Liver (tissue), 9 donors: ENCODE measurements around the gene ST14. TPM values are rescaled to one million over a fixed set of nuclear protein-coding genes. Genes with fewer than 3 reads are reported as not detected.

Experiments used
- DNase-seq: peaks from one replicate; pipeline ENCODE4 v3.0.0-alpha.2; 2017; ENCODE audit warnings: low spot score
- H3K27ac ChIP-seq, 2 donors: one replicate each; pipeline ENCODE4 v1.7.0; 2013; ENCODE audit warnings: inconsistent platforms in 2 of 2, low read length in 2 of 2, control low read depth in 1 of 2, low read depth in 1 of 2, mild to moderate bottlenecking in 1 of 2
- H3K27me3 ChIP-seq, 4 donors: one replicate each; pipeline versions ENCODE4 v1.6.1 to v1.7.0; 2013; ENCODE audit warnings: low read length in 3 of 4, inconsistent platforms in 1 of 4, mild to moderate bottlenecking in 1 of 4, moderate library complexity in 1 of 4; ENCODE audit not compliant: control insufficient read depth in 4 of 4, insufficient read depth in 4 of 4
- H3K36me3 ChIP-seq, 4 donors: one replicate each; pipeline versions ENCODE4 v1.6.1 to v1.7.0; 2013; ENCODE audit warnings: low read length in 3 of 4, mild to moderate bottlenecking in 3 of 4, low read depth in 1 of 4, moderate library complexity in 1 of 4; ENCODE audit not compliant: control insufficient read depth in 4 of 4, insufficient read depth in 3 of 4
- H3K4me1 ChIP-seq, 4 donors: one replicate each; pipeline versions ENCODE4 v1.6.1 to v1.7.0; 2013; ENCODE audit warnings: low read length in 3 of 4, mild to moderate bottlenecking in 3 of 4, moderate library complexity in 1 of 4; ENCODE audit not compliant: control insufficient read depth in 4 of 4, insufficient read depth in 4 of 4
- H3K4me3 ChIP-seq, 3 donors: one replicate each; pipeline versions ENCODE4 v1.6.1 to v1.7.0; 2013; ENCODE audit warnings: low read length in 3 of 3, control low read depth in 1 of 3, low read depth in 1 of 3, mild to moderate bottlenecking in 1 of 3
- H3K9ac ChIP-seq, 2 donors: one replicate each; pipeline ENCODE4 v1.7.0; 2013; ENCODE audit warnings: low read length in 2 of 2, mild to moderate bottlenecking in 2 of 2, moderate library complexity in 2 of 2, control low read depth in 1 of 2, low read depth in 1 of 2
- H3K9me3 ChIP-seq, 4 donors: one replicate each; pipeline versions ENCODE4 v1.6.1 to v1.7.0; 2013; ENCODE audit warnings: low read length in 3 of 4; ENCODE audit not compliant: control insufficient read depth in 4 of 4
- EGR1 ChIP-seq, 2 donors: IDR thresholded peaks; 2 replicates each; pipeline ENCODE4 v1.6.1; 2016 to 2018; ENCODE audit warnings: antibody characterized with exemption in 2 of 2, low read depth in 2 of 2
- FOXA2 ChIP-seq: IDR thresholded peaks from 2 replicates; pipeline ENCODE4 v1.6.1; 2016; ENCODE audit warnings: antibody characterized with exemption
- GABPA ChIP-seq, 2 donors: IDR thresholded peaks in 1 of 2; conservative IDR thresholded peaks in 1 of 2; 2 replicates each; pipeline ENCODE4 v1.6.1; 2016; ENCODE audit warnings: antibody characterized with exemption in 2 of 2, mild to moderate bottlenecking in 1 of 2, moderate library complexity in 1 of 2
- HNF4A ChIP-seq, 2 donors: conservative IDR thresholded peaks; 2 replicates each; pipeline ENCODE4 v1.6.1; 2016; ENCODE audit warnings: antibody characterized with exemption in 2 of 2, mild to moderate bottlenecking in 2 of 2
- HNF4G ChIP-seq: IDR thresholded peaks from 2 replicates; pipeline ENCODE4 v1.6.1; 2016; ENCODE audit warnings: antibody characterized with exemption
- JUND ChIP-seq, 2 donors: IDR thresholded peaks; 2 replicates each; pipeline ENCODE4 v1.6.1; 2016; ENCODE audit warnings: antibody characterized with exemption in 2 of 2
- MAX ChIP-seq: IDR thresholded peaks from 2 replicates; pipeline ENCODE4 v1.6.1; 2016; ENCODE audit warnings: antibody characterized with exemption
- RAD21 ChIP-seq, 2 donors: IDR thresholded peaks; 2 replicates each; pipeline ENCODE4 v1.6.1; 2016; ENCODE audit warnings: antibody characterized with exemption in 2 of 2, mild to moderate bottlenecking in 2 of 2
- REST ChIP-seq: IDR thresholded peaks from 2 replicates; pipeline ENCODE4 v1.6.1; 2016; ENCODE audit warnings: antibody characterized with exemption, mild to moderate bottlenecking
- RXRA ChIP-seq, 2 donors: IDR thresholded peaks; 2 replicates each; pipeline ENCODE4 v1.6.1; 2017 to 2018; ENCODE audit warnings: antibody characterized with exemption in 2 of 2, mild to moderate bottlenecking in 1 of 2
- SP1 ChIP-seq: IDR thresholded peaks from 2 replicates; pipeline ENCODE4 v1.6.1; 2018; ENCODE audit warnings: antibody characterized with exemption, mild to moderate bottlenecking
- YY1 ChIP-seq: IDR thresholded peaks from 2 replicates; pipeline ENCODE4 v1.6.1; 2016; ENCODE audit warnings: antibody characterized with exemption, mild to moderate bottlenecking
- WGBS: extraction: QIAGEN DNeasy Blood & Tissue Kit; methylation state at CpG from one replicate; pipeline ENCODE4 v1.1.7; 2013; 5-methylcytosine and 5-hydroxymethylcytosine counted together
- polyA plus RNA-seq, 2 donors: library from polyadenylated mRNA; stranded (reverse) in 1 of 2; unstranded in 1 of 2; fragments of 200-250 nt in 1 of 2; fragments of >200 nt in 1 of 2; fragmentation: Nextera tagmentation in 1 of 2; extraction: Ambion mirVana in 1 of 2; gene quantifications; one replicate each; pipeline versions ENCODE4 v1.2.1 to v1.2.3, GENCODE V29; 2013 to 2015
- total RNA-seq, 2 donors: library from RNA; depleted of rRNA; stranded (reverse); fragments of >200 nt; gene quantifications; one replicate each; pipeline ENCODE4 v1.2.3, GENCODE V29; 2014
- TF ChIP-seq, protein P1 (sequence below): IDR thresholded peaks from 2 replicates; pipeline ENCODE4 v1.6.1; 2016; ENCODE audit warnings: antibody characterized with exemption
- TF ChIP-seq, protein P2 (sequence below): fragments of 150-350 bp; IDR thresholded peaks from 2 replicates; pipeline ENCODE4 v1.5.1; 2017; ENCODE audit warnings: improper control_type of control experiment, low read depth, low read length; ENCODE audit not compliant: missing input control
- donor health status: healthy.
- donor health status: healthy.
- donor health status: healthy.
- donor health status: healthy.
- donor health status: healthy.

The ST14 gene
- total and polyA plus RNA-seq, 4 donors: 2.8 to 5.9 (median 4.5) TPM

DNA sequence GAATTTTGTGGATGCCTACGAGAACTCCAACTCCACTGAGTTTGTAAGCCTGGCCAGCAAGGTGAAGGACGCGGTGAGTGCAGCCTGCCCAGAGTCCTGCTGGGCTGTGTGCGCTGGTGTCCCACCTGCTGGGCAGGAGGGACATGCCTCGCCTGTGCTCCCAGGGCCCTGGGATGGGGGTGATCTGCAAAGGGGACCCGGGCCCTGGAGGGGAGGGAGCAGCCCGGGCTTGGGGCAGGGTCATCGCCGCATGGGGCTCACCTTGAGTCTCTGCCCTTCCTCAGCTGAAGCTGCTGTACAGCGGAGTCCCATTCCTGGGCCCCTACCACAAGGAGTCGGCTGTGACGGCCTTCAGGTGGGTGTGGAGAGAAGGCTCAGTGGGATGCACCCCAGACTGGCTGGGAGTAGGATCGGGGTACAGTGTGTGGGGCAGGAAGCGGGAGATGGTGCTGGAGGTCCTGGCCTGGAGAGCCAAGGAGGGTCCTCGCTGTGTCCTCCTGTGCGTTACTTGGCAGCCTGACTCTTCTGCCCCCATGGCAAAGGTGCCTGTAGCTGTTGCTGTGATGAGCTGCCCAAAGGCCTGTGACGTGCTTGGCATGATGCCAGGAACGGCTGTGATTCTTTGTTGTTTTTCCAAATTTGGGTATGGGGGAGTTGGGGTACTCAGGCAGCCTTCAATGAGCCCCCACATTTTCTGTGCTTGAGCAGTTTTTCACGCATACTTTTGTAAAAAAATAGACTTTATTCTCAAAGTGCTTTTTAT is 29.2 kb downstream of the ST14 start:
- Histone ChIP-seq H3K4me1 (peaks cover 0 to 15% (median 7%) of the 10 kb centered on the region in 4 donors), H3K9me3 (no peaks in the 10 kb centered on the region), H3K27me3 (no peaks in the 10 kb centered on the region), H3K36me3 (no peaks in the 10 kb centered on the region), H3K4me3 (no peak overlapping the region), H3K27ac (no peak overlapping the region), H3K9ac (no peak overlapping the region)
- TF ChIP-seq SP1 (no peak), MAX (no peak), REST (no peak), JUND (IDR thresholded peaks at IDR 0.05) (no peak), HNF4G (no peak), EGR1 (IDR thresholded peaks at IDR 0.05; ENCODE audit: low read depth in 2 of 2) (no peak), RXRA (IDR thresholded peaks at IDR 0.05) (no peak), YY1 (no peak), RAD21 (IDR thresholded peaks at IDR 0.05) (no peak), HNF4A (conservative IDR thresholded peaks at IDR 0.05) (no peak), FOXA2 (no peak), GABPA (IDR thresholded peaks at IDR 0.05 in 1 of 2, conservative IDR thresholded peaks at IDR 0.05 in 1 of 2) (no peak)
- TF ChIP-seq, protein P1, sequence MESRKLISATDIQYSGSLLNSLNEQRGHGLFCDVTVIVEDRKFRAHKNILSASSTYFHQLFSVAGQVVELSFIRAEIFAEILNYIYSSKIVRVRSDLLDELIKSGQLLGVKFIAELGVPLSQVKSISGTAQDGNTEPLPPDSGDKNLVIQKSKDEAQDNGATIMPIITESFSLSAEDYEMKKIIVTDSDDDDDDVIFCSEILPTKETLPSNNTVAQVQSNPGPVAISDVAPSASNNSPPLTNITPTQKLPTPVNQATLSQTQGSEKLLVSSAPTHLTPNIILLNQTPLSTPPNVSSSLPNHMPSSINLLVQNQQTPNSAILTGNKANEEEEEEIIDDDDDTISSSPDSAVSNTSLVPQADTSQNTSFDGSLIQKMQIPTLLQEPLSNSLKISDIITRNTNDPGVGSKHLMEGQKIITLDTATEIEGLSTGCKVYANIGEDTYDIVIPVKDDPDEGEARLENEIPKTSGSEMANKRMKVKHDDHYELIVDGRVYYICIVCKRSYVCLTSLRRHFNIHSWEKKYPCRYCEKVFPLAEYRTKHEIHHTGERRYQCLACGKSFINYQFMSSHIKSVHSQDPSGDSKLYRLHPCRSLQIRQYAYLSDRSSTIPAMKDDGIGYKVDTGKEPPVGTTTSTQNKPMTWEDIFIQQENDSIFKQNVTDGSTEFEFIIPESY: no peak
- TF ChIP-seq, protein P2, sequence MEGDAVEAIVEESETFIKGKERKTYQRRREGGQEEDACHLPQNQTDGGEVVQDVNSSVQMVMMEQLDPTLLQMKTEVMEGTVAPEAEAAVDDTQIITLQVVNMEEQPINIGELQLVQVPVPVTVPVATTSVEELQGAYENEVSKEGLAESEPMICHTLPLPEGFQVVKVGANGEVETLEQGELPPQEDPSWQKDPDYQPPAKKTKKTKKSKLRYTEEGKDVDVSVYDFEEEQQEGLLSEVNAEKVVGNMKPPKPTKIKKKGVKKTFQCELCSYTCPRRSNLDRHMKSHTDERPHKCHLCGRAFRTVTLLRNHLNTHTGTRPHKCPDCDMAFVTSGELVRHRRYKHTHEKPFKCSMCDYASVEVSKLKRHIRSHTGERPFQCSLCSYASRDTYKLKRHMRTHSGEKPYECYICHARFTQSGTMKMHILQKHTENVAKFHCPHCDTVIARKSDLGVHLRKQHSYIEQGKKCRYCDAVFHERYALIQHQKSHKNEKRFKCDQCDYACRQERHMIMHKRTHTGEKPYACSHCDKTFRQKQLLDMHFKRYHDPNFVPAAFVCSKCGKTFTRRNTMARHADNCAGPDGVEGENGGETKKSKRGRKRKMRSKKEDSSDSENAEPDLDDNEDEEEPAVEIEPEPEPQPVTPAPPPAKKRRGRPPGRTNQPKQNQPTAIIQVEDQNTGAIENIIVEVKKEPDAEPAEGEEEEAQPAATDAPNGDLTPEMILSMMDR: no peak
- 84% methylated on average over 19 of the region's 19 CpGs for WGBS
- DNase-seq: no peak
